HEK293 (cell line): Measurements from ENCODE around the gene TIMM13.

ENCODE experiments used
- CTCF ChIA-PET: fragments of 350-600 bp; formaldehyde crosslinking; extraction: SDS; loops from one replicate; lab custom pipeline; 2021; ENCODE audit warnings: antibody characterized with exemption; lab: Yijun Ruan, JAX
- POLR2A ChIA-PET: fragments of 300-600 bp; formaldehyde crosslinking; extraction: SDS; loops from one replicate; lab custom pipeline; 2020; ENCODE audit warnings: antibody characterized with exemption, inconsistent platforms; lab: Yijun Ruan, JAX
- H3K27ac ChIP-seq: fragments of 200-500 bp; sonication (Bioruptor generic); 2 replicates; pipeline ENCODE4 v1.5.1; 2014; ENCODE audit warnings: low read depth, low read length, control low read depth, inconsistent platforms; ENCODE audit errors: extremely low read depth
- H3K36me3 ChIP-seq, 2 experiments: fragments of 200-500 bp in 1 of 2; sonication (Bioruptor generic) in 1 of 2; 1 replicate in 1 of 2; 2 replicates in 1 of 2; pipeline ENCODE4 v1.5.1; 2014 to 2017; ENCODE audit warnings: inconsistent platforms in 2 of 2, low read length in 2 of 2; ENCODE audit not compliant: control insufficient read depth in 2 of 2, insufficient read depth in 1 of 2
- H3K4me1 ChIP-seq: fragments of 200-500 bp; sonication (Bioruptor generic); 2 replicates; pipeline ENCODE4 v1.5.1; 2014; ENCODE audit warnings: mild to moderate bottlenecking, low read length, inconsistent platforms; ENCODE audit not compliant: control insufficient read depth, insufficient read depth
- H3K4me3 ChIP-seq: 2 replicates; pipeline ENCODE4 v1.5.1; 2011; ENCODE audit warnings: low read depth, mild to moderate bottlenecking, control low read depth, low read length, moderate library complexity
- H3K9me3 ChIP-seq: fragments of 200-500 bp; sonication (Bioruptor generic); 2 replicates; pipeline ENCODE4 v1.5.1; 2014; ENCODE audit warnings: low read depth, low read length, inconsistent platforms; ENCODE audit not compliant: control insufficient read depth, insufficient read depth
- BCL11B ChIP-seq: fragments of 450-650 bp; formaldehyde crosslinking; IDR thresholded peaks from 2 replicates; pipeline ENCODE4 v1.5.1; 2016; ENCODE audit warnings: low read depth, missing biosample characterization, missing genetic modification characterization
- KLF7 ChIP-seq: fragments of 450-650 bp; formaldehyde crosslinking; IDR thresholded peaks from 2 replicates; pipeline ENCODE4 v1.5.1; 2016; ENCODE audit warnings: missing biosample characterization, missing genetic modification characterization, borderline replicate concordance
- KLF8 ChIP-seq: fragments of 450-650 bp; formaldehyde crosslinking; IDR thresholded peaks from 2 replicates; pipeline ENCODE4 v1.5.1; 2016; ENCODE audit warnings: missing biosample characterization, missing genetic modification characterization
- REPIN1 ChIP-seq: fragments of 450-650 bp; formaldehyde crosslinking; IDR thresholded peaks from 2 replicates; pipeline ENCODE4 v1.5.1; 2017; ENCODE audit warnings: missing biosample characterization, missing genetic modification characterization, low read depth
- SP2 ChIP-seq: fragments of 450-650 bp; formaldehyde crosslinking; IDR thresholded peaks from 2 replicates; pipeline ENCODE4 v1.5.1; 2016; ENCODE audit warnings: missing biosample characterization, missing genetic modification characterization
- TCF7L2 ChIP-seq: IDR thresholded peaks from 2 replicates; pipeline ENCODE4 v1.6.1; 2011; ENCODE audit warnings: low read depth, mild to moderate bottlenecking, inconsistent platforms, low read length, moderate library complexity, borderline replicate concordance
- YY1 ChIP-seq: fragments of 450-650 bp; formaldehyde crosslinking; IDR thresholded peaks from 2 replicates; pipeline ENCODE4 v1.5.1; 2018; ENCODE audit warnings: missing biosample characterization, missing genetic modification characterization
- ZNF184 ChIP-seq: fragments of 450-650 bp; IDR thresholded peaks from 2 replicates; pipeline ENCODE4 v1.5.1; 2018; ENCODE audit warnings: missing biosample characterization, mild to moderate bottlenecking, missing genetic modification characterization
- ZNF335 ChIP-seq: fragments of 450-650 bp; formaldehyde crosslinking; conservative IDR thresholded peaks from 2 replicates; pipeline ENCODE4 v1.5.1; 2016; ENCODE audit warnings: missing biosample characterization, missing genetic modification characterization
- ZNF37A ChIP-seq: fragments of 450-650 bp; IDR thresholded peaks from 2 replicates; pipeline ENCODE4 v1.5.1; 2018; ENCODE audit warnings: missing biosample characterization, missing genetic modification characterization
- ZNF521 ChIP-seq: fragments of 450-650 bp; formaldehyde crosslinking; IDR thresholded peaks from 2 replicates; pipeline ENCODE4 v1.5.1; 2017; ENCODE audit warnings: missing biosample characterization, mild to moderate bottlenecking, missing genetic modification characterization
- ZNF600 ChIP-seq: fragments of 450-650 bp; formaldehyde crosslinking; IDR thresholded peaks from 2 replicates; pipeline ENCODE4 v1.5.1; 2016; ENCODE audit warnings: missing biosample characterization, missing genetic modification characterization
- ZNF791 ChIP-seq: fragments of 450-650 bp; formaldehyde crosslinking; IDR thresholded peaks from 2 replicates; pipeline ENCODE4 v1.5.1; 2016; ENCODE audit warnings: missing biosample characterization, missing genetic modification characterization
- TF ChIP-seq, protein P1 (sequence below): fragments of 450-650 bp; formaldehyde crosslinking; IDR thresholded peaks from 2 replicates; pipeline ENCODE4 v1.5.1; 2016; ENCODE audit warnings: missing biosample characterization, missing genetic modification characterization
- TF ChIP-seq, protein P2 (sequence below): fragments of 450-650 bp; formaldehyde crosslinking; IDR thresholded peaks from 2 replicates; pipeline ENCODE4 v1.5.1; 2016; ENCODE audit warnings: missing biosample characterization, missing genetic modification characterization

Gene TIMM13

DNA sequence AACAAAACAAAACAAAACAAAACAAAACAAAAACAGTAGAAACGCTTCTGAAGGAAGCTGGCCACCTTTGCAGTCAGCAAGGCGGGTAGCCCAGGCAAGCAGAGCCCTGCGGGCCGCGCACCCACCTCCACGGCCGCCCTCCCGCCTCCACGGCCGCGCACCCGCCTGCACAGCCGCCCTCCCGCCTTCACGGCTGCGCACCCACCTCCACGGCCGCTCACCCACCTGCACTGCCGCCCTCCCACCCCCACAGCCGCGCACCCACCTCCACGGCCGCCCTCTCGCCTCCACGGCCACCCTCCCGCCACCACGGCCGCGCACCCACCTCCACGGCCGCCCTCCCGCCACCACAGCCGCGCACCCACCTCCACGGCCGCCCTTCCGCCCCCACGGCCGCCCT lies 9.0 kb upstream of the TIMM13 start:
- no peak overlapping the region for H3K4me3 ChIP-seq
- H3K27ac ChIP-seq: no peak overlapping the region
- CTCF ChIA-PET: interaction anchor here (0.6 kb wide), 1 partner anchor 12 kb away, joined by 3 read pairs; no protein-coding TSS in a partner anchor
- peaks cover 15 to 76% of the 10 kb centered on the region in 2 experiments; a peak in 2 of 3 replicates for H3K36me3 ChIP-seq
- H3K9me3 ChIP-seq: no peaks in the 10 kb centered on the region
- no peaks in the 10 kb centered on the region for H3K4me1 ChIP-seq
- TF ChIP-seq ZNF184 (no peak), TCF7L2 (no peak), BCL11B (no peak), ZNF521 (no peak), ZNF335 (tag by site-specific recombination) (no peak), KLF7 (tag by site-specific recombination) (no peak), ZNF37A (no peak)
- TF ChIP-seq, protein P1, sequence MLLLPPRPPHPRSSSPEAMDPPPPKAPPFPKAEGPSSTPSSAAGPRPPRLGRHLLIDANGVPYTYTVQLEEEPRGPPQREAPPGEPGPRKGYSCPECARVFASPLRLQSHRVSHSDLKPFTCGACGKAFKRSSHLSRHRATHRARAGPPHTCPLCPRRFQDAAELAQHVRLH (tag by site-specific recombination): no peak
- TF ChIP-seq, all 188 proteins: peak for 0
- POLR2A ChIA-PET: interaction anchor here (1.3 kb wide), 1 partner anchor 8 kb away, joined by 4 read pairs; the partner anchor contains the start of gene TIMM13

DNA sequence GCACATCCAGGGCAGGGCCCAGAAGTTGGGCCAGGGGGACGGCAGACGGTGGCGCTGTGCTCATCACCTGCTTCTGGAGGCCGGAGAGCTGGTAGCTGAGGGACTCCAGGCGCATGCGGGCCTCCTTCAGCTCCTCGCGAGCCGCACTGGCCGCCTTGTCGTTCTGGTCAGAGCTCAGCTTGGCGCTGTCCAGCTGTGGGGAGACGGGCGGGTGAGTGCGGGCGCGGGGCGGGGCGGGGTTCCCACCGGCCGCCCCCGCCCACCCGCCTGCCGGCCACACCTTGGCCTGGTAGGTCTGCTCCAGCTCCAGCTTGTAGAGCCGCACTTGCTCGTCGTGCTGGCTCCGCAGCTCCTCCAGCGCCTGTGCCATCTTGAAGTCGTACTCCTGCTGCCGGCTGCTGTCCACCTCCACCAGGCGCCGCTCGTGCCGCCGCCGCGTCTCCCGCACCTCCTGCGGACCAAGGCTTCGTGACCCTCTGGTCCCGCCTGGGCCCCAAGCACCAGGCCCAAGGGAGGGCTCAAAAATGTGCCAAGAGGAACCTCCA lies 7.4 kb upstream of the TIMM13 start:
- Histone ChIP-seq H3K27ac (no peak overlapping the region), H3K36me3 (peaks cover 15 to 80% of the 10 kb centered on the region in 2 experiments; a peak in 2 of 3 replicates), H3K4me1 (no peaks in the 10 kb centered on the region), H3K4me3 (no peak overlapping the region), H3K9me3 (no peaks in the 10 kb centered on the region)
- TF ChIP-seq SP2 (tag by site-specific recombination) (no peak), ZNF335 (tag by site-specific recombination) (no peak), KLF8 (tag by site-specific recombination) (peak; percentile 53)
- ChIA-PET POLR2A (interaction anchor here (0.9 kb wide), 1 partner anchor 42 kb away, joined by 3 read pairs; no protein-coding TSS in a partner anchor), CTCF (no interaction called here)

DNA sequence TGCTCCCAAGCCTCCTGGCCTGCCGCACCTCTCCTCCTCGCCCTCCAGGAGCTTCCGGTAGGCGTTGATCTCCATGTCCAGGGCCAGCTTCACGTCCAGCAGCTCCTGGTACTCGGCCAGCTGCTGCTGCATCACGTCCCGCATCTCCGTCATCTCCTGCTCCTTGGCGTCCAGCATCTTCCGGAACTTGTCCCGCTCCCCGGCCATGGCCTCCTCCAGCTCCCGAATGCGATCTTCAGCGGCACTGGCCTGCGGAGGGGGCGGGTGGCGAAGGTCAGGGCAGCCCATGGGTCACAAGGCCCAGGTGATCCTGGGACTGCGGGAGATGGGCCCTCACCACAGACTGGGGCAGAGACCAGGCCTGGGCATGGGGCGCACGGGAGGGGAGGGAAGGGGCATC lies 6.9 kb upstream of the TIMM13 start:
- Histone ChIP-seq H3K36me3 (peaks cover 15 to 82% of the 10 kb centered on the region in 2 experiments; a peak in 2 of 3 replicates), H3K4me3 (no peak overlapping the region), H3K4me1 (no peaks in the 10 kb centered on the region), H3K9me3 (no peaks in the 10 kb centered on the region), H3K27ac (no peak overlapping the region)
- ChIA-PET POLR2A (interaction anchor here (0.9 kb wide), 1 partner anchor 43 kb away, joined by 3 read pairs; no protein-coding TSS in a partner anchor), CTCF (no interaction called here)
- peak; percentile 65 for TF ChIP-seq ZNF600 (tag by site-specific recombination)
- no peak for TF ChIP-seq YY1 (tag by site-specific recombination)
- TF ChIP-seq, all 188 proteins: peak for 1

DNA sequence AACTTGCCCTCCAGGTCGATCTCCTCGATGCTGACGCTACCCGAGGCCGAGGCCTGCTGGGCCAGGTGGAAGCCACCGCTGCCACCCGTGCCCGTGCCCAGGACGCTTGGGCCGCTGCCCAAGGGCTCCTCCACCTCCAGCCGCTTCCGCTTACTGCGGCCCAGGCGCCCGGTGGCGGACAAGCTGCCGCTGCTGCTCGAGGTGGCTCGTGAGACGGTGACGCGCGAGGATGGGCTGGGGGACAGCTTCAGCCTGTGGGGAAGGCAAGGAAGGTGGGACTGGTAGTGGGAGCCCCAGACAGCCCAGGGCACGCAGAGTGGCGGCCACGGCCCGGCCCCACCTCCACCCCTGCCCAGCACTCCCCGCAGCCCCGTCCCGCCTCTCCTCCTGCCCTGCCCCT lies 6.5 kb upstream of the TIMM13 start:
- Histone ChIP-seq H3K36me3 (peaks cover 12 to 82% of the 10 kb centered on the region in 2 experiments; a peak in 2 of 3 replicates), H3K9me3 (no peaks in the 10 kb centered on the region), H3K4me1 (no peaks in the 10 kb centered on the region), H3K27ac (no peak overlapping the region), H3K4me3 (no peak overlapping the region)
- TF ChIP-seq ZNF791 (tag by site-specific recombination) (no peak), SP2 (tag by site-specific recombination) (peak; percentile 49)
- CTCF ChIA-PET: no interaction called here
- POLR2A ChIA-PET: interaction anchor here (0.9 kb wide), 1 partner anchor 43 kb away, joined by 3 read pairs; no protein-coding TSS in a partner anchor

DNA sequence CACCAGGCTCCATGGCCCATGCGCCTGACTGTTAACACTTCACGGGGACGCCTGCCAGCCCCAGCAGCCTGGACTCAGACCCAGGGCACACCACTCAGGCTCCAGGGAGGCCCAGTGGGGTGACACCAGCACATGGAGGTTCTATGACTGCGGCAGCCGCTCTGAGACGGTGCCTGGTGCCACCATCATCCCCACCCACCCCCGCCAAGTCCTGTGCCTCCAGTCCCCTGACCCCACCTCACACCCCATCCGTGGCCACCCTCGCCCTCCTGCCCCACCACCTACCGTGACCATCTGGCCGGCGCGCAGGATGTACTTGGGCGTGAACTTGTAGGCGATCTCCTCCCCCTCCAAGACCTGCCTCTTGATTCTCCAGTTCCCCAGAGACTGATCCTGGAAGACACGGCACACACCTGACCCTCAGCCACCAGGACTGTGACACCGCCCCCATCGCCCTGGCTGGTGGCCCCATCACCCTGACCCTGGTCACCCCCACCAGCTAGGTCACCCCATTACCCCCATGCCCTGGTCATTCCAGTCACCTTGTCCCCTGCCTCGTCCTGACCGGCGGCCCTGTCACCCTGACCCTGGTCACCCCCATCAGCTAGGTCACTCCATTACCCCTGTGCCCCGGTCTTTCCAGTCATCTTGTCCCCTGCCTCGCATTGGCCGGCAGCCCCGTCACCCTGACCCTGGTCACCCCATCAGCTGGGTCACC lies 4.9 kb upstream of the TIMM13 start:
- CTCF ChIA-PET: no interaction called here
- H3K9me3 ChIP-seq: no peaks in the 10 kb centered on the region
- TF ChIP-seq SP2 (tag by site-specific recombination) (peak; percentile 24), REPIN1 (tag by site-specific recombination) (no peak)
- TF ChIP-seq, protein P2, sequence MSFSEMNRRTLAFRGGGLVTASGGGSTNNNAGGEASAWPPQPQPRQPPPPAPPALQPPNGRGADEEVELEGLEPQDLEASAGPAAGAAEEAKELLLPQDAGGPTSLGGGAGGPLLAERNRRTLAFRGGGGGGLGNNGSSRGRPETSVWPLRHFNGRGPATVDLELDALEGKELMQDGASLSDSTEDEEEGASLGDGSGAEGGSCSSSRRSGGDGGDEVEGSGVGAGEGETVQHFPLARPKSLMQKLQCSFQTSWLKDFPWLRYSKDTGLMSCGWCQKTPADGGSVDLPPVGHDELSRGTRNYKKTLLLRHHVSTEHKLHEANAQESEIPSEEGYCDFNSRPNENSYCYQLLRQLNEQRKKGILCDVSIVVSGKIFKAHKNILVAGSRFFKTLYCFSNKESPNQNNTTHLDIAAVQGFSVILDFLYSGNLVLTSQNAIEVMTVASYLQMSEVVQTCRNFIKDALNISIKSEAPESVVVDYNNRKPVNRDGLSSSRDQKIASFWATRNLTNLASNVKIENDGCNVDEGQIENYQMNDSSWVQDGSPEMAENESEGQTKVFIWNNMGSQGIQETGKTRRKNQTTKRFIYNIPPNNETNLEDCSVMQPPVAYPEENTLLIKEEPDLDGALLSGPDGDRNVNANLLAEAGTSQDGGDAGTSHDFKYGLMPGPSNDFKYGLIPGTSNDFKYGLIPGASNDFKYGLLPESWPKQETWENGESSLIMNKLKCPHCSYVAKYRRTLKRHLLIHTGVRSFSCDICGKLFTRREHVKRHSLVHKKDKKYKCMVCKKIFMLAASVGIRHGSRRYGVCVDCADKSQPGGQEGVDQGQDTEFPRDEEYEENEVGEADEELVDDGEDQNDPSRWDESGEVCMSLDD: peak; percentile 54; the same call in 1 of the 2 replicates

More for the DNA sequence above, 4.9 kb upstream of the TIMM13 start:
- Histone ChIP-seq H3K4me1 (0 out of 2 replicates have a peak, but pooled peaks cover 6% of the 10 kb centered on the region), H3K4me3 (no peak overlapping the region), H3K27ac (no peak overlapping the region), H3K36me3 (peaks cover 6 to 68% of the 10 kb centered on the region in 2 experiments; a peak in 2 of 3 replicates)
- POLR2A ChIA-PET: no interaction called here
